Cardiac fibroblast (primary cell): Measurements from ENCODE around the gene REEP6.
A peak's percentile ranks its signal among the peaks of the same experiment; 100 is the strongest.

Experiments used
- DNase-seq, 2 donors: peaks; one replicate each; pipeline versions ENCODE4 v3.0.0 to v3.0.0-alpha.2; 2010; ENCODE audit warnings: low read depth in 2 of 2
- H3K4me3 ChIP-seq, 2 donors: replicated peaks in 1 of 2; 1 replicate in 1 of 2; 2 replicates in 1 of 2; pipeline ENCODE4 v1.5.1; 2011; ENCODE audit warnings: low read depth in 2 of 2, low read length in 2 of 2, mild to moderate bottlenecking in 2 of 2, moderate library complexity in 1 of 2
- TF ChIP-seq, protein P1 (sequence below): IDR thresholded peaks from one replicate; pipeline ENCODE4 v1.5.1; 2011; ENCODE audit warnings: low read depth, mild to moderate bottlenecking, low read length, inconsistent platforms

The REEP6 gene

DNA sequence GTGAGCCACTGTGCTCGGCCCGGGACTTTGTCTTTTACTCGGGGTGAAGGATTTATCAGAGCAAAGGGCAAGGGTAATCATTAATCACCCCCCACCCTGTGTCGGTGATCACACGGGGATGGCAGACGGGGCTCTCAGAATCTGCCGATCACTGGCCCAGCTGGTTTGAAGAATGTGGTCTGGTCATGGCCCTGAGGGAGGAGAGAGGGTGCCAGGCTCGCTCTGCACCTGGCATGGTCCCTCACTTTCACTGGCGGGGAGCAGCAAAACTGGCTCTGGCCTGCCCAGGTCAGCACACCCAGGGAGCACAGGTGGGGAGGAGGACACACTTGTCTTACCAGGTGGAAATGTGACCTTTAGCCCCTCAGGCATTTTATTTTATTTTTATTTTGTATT, 10.2 kb downstream of the REEP6 start:
- TF ChIP-seq, protein P1, sequence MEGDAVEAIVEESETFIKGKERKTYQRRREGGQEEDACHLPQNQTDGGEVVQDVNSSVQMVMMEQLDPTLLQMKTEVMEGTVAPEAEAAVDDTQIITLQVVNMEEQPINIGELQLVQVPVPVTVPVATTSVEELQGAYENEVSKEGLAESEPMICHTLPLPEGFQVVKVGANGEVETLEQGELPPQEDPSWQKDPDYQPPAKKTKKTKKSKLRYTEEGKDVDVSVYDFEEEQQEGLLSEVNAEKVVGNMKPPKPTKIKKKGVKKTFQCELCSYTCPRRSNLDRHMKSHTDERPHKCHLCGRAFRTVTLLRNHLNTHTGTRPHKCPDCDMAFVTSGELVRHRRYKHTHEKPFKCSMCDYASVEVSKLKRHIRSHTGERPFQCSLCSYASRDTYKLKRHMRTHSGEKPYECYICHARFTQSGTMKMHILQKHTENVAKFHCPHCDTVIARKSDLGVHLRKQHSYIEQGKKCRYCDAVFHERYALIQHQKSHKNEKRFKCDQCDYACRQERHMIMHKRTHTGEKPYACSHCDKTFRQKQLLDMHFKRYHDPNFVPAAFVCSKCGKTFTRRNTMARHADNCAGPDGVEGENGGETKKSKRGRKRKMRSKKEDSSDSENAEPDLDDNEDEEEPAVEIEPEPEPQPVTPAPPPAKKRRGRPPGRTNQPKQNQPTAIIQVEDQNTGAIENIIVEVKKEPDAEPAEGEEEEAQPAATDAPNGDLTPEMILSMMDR = no peak
- no peak overlapping the region for H3K4me3 ChIP-seq
- DNase-seq = no peak

DNA sequence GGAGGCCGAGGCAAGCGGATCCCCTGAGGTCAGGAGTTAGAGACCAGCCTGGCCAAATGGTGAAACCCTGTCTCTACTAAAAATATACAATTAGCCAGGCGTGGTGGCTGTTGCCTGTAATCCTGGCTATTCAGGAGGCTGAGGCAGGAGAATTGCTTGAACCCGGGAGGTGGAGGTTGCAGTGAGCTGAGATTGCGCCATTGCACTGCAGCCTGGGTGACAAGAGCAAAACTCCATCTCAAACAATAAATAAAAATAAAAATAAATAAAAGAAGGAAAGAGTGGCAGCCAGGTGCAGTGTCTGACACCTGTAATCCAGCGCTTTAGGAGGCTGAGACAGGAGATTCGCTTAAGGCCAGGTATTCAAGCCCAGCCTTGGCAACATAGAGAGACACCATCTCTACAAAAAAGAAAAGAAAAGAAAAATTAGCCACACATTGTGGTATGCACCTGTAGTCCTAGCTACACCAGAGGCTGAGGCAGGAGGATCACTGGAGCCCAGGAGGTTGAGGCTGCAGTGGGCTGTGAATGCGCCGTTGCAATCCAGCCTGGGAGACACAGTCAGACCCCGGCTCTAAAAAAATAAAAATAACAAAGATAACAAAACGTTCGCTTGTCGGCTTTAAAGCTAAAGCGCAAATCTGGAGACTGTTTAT, 11.6 kb downstream of the REEP6 start:
- no peak for DNase-seq
- TF ChIP-seq, protein P1 = no peak
- no peak overlapping the region for H3K4me3 ChIP-seq

DNA sequence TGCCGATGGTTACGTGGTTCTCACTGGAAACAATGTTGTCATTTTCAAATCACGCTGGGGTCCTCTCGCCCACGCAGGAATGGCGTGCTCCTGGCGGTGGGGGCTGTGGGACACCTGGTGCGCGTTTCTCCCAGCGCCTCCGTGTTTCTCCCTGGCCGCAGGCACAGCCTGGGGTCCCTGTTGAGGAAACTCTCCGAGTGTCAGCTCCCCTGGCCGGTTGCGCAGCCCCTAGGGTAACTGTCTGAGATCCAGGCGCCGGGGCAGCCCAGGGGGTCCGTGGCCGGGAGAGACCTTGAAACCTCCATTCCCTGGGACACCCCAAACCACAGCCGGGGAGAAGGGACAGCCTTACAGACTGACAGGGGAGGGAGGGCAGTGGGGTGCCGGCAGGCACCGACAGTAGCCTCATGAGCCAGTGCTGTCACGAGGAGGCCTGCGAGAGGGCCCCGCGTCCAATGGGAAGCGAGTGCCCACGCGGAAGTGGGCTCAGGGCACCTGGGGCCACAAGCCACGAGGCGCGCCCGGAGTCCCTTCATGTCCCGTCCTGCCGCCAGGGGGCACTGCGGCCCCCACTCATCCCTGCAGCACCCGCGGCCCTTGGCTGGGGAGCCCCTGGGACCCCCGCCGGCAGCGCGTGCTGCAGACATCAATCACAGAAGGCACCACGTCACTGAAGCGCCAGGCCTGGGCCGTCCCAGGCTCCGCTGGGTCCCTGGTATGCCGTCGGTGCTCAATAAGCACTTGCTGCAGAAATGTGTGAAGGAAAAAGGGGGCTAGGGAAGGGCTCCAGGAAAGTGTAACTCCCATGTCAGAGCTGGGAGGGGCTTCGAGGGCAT, 12.3 kb downstream of the REEP6 start:
- TF ChIP-seq, protein P1 = peak; percentile 59
- H3K4me3 ChIP-seq = peak overlapping the region in 1 of 2 donors; percentile 5
- DNase-seq = peak; percentile 34 to 49

DNA sequence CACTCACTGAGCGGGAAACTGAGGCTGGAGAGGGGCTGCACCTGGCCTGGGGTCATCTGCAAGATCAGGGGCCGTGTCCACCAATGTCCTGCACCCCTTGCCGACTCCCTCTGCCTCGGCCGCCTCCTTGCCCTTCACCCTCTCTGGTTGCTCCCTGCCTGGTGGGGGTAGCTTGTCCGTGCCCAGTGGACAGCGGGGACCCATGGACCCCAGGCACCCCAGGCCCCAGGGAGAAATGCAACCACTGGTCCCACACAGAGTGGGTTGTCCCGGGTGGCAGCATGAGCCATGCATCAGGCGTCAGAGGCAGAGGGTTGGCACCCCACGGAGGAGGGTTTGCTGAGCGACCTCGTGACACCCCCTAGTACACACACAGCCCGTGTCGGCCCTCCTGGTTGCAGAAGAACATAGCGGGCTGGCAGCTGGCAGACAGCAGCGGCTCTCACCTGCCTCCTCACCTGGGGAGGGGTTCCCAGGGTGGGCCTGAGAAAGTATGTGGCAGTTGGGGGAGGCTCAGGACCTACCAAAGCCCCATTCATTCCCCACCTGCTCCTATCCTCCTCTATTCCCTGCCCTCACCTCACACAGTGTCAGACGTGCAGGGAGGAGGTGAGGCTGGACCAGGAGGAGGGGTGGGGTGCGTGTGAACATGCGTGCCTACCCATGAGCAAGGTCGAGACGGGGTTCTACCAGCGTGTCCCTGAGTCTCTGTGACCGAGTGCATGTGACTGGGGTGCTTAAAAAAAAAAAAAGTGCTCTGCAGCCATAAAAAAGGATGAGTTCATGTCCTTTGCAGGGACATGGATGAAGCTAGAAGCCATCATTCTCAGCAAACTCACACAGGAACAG, 13.2 kb downstream of the REEP6 start:
- H3K4me3 ChIP-seq = no peak overlapping the region
- TF ChIP-seq, protein P1 = no peak
- DNase-seq = no peak

DNA sequence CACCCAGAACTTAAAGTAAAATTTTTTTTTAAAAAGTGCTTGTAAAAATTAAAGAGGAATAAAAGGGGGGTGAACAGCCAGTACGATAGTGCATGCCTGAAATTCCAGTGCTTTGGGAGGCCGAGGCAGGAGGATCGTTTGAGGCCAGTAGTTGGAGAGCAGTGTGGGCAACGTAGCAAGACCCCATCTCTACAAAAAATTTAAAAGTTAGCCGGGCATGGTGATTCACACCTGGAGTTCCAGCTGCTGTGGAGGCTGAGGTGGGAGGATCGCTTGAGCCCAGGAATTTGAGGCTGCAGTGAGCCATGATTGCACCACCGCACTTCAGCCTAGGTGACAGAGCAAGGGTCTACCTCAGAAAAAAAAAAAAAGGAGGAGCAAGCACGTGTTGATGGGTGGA, 14.0 kb downstream of the REEP6 start:
- TF ChIP-seq, protein P1 = no peak
- no peak for DNase-seq
- no peak overlapping the region for H3K4me3 ChIP-seq

DNA sequence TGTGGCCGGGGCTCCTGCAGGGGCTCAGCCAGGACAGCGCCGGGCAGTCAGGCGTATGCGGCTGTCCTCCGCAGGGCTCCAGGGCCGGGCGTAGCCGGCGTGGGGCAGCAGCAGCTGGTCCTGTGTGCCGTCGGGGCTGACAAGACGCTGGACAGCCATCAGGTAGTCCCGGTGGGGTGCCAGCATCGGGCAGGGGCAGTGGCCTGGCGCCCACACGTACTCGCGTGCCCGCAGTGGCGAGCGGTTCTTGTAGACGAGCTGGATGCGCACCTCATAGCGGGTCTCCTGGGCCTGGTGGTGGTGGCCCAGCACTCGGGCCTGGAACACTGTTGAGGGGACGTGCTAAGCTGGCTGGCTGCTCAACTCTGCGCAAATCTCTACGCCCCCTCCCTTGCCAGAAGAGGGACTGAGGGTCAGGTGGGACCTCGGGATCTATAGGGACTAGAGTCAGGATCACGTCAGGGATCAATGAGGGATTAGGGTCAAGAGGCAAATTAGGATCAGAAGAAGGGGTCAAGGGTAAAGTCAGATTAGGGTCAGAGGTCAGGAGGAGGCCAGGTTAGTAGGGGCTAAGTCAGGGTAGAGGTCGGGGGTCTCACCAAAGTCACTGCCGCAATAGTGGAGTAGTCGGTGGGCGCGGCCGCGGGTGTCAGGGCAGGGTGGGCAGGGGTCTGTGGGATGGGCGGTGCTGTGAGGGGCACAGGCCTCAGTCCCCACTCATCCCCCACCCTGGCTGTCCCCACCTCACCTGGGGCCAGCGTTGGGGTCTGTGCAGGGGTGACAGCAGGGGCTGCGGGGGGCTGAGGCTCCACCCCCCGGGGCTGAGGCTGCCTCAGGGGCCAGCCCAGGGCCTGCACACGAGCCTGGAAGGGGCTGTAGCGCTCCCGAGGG, 15.3 kb downstream of the REEP6 start:
- TF ChIP-seq, protein P1 = no peak
- no peak for DNase-seq
- H3K4me3 ChIP-seq = no peak overlapping the region
